Osteocyte (in vitro differentiated cells): ENCODE data around the gene TMEM179. TPM values are rescaled to one million over a fixed set of nuclear protein-coding genes. Genes with fewer than 3 reads are reported as not detected.

Experiments used
- DNase-seq: peaks from one replicate; pipeline ENCODE4 v3.0.0; 2021; ENCODE audit warnings: mixed read lengths; ENCODE audit not compliant: unreplicated experiment; ENCODE audit errors: extremely low spot score
- H3K27ac Mint-ChIP-seq: one replicate; pipeline ENCODE4 v1.8.0; 2021; ENCODE audit warnings: mild to moderate bottlenecking, mixed read lengths; ENCODE audit not compliant: unreplicated experiment
- H3K27me3 Mint-ChIP-seq: one replicate; pipeline ENCODE4 v1.8.0; 2021; ENCODE audit warnings: mixed read lengths; ENCODE audit not compliant: unreplicated experiment
- H3K36me3 Mint-ChIP-seq: one replicate; pipeline ENCODE4 v1.8.0; 2021; ENCODE audit warnings: mixed read lengths; ENCODE audit not compliant: unreplicated experiment
- H3K4me1 Mint-ChIP-seq: one replicate; pipeline ENCODE4 v1.8.0; 2021; ENCODE audit warnings: mixed read lengths; ENCODE audit not compliant: unreplicated experiment
- H3K4me3 Mint-ChIP-seq: one replicate; pipeline ENCODE4 v1.8.0; 2021; ENCODE audit warnings: mild to moderate bottlenecking, moderate library complexity, mixed read lengths; ENCODE audit not compliant: unreplicated experiment
- H3K9me3 Mint-ChIP-seq: one replicate; pipeline ENCODE4 v1.8.0; 2021; ENCODE audit warnings: mixed read lengths; ENCODE audit not compliant: unreplicated experiment
- total RNA-seq: library from RNA; stranded (reverse); gene quantifications from 2 replicates; pipeline ENCODE4 v1.2.1, GENCODE V29; 2021
- TF ChIP-seq, protein P1 (sequence below): fragments of 200-600 bp; sonication (generic); IDR thresholded peaks from 2 replicates; pipeline ENCODE4 v1.5.0; 2021; ENCODE audit warnings: antibody characterized with exemption, mild to moderate bottlenecking, moderate library complexity

Gene TMEM179
- total RNA-seq, 1 donor from 2014 or later: not detected

DNA sequence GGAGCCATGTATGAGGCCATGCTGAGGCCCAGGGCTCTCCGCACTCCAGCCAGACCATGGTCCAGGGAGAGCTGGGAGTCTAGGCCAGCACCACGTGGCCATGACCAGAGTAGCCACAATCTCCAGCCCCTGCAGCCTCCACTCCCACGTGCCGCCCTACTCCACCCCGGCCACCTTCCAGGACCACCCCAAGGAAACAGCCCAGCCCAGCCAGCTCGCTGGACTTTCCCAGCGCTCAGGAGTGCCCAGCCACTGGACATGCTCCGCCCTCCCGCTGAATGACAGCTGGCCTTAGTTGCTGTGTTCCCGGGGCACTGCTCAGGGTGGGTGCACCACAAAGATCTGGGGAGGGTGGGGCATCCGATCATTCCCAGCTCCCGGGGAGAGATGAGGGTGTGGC lies 27.1 kb downstream of the TMEM179 start:
- Mint-ChIP-seq H3K9me3 (no peaks in the 10 kb centered on the region), H3K36me3 (no peaks in the 10 kb centered on the region), H3K27me3 (no peaks in the 10 kb centered on the region), H3K27ac (no peak overlapping the region), H3K4me1 (no peaks in the 10 kb centered on the region), H3K4me3 (no peak overlapping the region)
- TF ChIP-seq, protein P1, sequence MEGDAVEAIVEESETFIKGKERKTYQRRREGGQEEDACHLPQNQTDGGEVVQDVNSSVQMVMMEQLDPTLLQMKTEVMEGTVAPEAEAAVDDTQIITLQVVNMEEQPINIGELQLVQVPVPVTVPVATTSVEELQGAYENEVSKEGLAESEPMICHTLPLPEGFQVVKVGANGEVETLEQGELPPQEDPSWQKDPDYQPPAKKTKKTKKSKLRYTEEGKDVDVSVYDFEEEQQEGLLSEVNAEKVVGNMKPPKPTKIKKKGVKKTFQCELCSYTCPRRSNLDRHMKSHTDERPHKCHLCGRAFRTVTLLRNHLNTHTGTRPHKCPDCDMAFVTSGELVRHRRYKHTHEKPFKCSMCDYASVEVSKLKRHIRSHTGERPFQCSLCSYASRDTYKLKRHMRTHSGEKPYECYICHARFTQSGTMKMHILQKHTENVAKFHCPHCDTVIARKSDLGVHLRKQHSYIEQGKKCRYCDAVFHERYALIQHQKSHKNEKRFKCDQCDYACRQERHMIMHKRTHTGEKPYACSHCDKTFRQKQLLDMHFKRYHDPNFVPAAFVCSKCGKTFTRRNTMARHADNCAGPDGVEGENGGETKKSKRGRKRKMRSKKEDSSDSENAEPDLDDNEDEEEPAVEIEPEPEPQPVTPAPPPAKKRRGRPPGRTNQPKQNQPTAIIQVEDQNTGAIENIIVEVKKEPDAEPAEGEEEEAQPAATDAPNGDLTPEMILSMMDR: no peak
- DNase-seq: no peak

DNA sequence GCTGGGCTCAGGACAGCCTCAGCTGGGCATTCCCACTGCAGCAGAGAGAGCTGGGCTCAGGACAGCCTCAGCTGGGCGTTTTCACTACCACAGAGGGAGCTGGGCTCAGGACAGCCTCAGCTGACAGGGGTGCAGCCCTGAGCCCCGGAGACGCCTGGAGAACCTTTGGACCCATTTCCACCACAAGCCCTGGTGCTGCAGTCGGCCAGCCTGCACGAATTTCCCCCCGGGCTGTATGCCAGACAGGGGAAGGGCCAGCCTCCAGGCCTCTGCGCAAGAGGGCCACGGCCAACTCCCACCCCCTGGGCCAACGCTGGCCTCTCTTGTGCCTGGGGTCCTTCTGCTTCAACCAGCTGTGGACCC lies 27.6 kb downstream of the TMEM179 start:
- TF ChIP-seq, protein P1: no peak
- no peak for DNase-seq
- Mint-ChIP-seq H3K9me3 (no peaks in the 10 kb centered on the region), H3K27ac (no peak overlapping the region), H3K4me3 (no peak overlapping the region), H3K4me1 (no peaks in the 10 kb centered on the region), H3K27me3 (no peaks in the 10 kb centered on the region), H3K36me3 (no peaks in the 10 kb centered on the region)

DNA sequence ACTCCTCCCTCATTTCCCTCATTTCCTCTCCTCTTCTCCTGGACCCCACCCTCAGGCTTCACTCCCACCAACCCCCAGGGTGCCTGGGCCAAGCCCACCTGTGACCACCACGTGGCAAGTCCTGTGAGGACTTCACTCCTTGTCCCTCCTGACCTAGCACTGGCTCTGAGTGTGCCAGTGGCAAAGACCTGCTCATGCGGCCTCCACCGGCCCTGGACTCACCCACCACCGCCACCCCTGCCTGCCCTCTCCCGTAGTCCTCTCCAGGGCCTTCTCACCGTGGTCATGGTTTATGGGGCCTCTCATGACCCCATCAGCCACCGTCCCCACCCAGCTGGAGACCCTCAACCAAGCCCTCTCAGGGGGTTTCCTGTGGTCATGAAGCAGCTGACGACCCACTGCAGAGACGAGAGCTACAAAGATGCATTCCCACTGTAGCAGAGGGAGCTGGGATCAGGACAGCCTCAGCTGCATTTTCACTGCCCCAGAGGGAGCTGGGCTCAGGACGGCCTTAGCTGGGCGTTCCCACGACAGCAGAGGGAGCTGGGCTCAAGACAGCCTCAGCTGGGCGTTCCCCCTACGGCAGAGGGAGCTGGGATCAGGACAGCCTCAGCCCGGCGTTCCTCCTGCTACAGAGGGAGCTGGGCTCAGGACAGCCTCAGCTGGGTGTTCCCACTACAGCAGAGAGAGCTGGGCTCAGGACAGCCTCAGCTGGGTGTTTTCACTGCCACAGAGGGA lies 28.2 kb downstream of the TMEM179 start:
- TF ChIP-seq, protein P1: no peak
- Mint-ChIP-seq H3K9me3 (no peaks in the 10 kb centered on the region), H3K27me3 (no peaks in the 10 kb centered on the region), H3K27ac (no peak overlapping the region), H3K36me3 (no peaks in the 10 kb centered on the region), H3K4me1 (no peaks in the 10 kb centered on the region), H3K4me3 (no peak overlapping the region)
- no peak for DNase-seq

DNA sequence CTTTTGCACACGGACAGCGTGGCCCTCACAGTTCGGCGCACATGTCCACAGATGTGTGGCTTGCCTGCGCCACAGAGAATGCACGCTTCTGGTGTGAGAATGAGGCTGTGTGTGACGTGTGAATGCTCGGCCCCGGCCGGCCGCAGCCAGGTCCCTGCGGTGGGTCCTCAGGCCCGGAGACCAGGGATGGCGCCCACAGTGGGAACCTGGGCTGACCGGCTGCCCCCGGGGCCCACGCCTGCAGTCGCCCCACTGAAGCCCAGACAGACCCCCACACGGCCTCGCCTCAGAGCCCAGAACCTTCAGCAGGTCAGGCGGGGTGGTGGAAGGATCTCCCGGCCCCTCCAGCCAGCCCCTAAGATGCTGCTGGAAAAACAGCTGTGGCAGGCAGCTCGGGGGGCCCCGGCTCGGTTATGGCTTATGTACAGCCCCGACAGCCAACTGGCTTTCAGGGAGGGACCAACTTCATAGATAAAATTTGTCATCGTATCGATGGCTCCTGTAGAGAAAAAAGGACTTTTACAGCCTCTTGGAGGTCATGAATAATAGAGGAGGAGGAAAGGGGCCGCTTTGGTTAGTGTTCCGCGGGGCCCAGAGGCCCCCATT lies 29.5 kb downstream of the TMEM179 start:
- H3K9me3 Mint-ChIP-seq: no peaks in the 10 kb centered on the region
- no peaks in the 10 kb centered on the region for H3K4me1 Mint-ChIP-seq
- H3K27ac Mint-ChIP-seq: no peak overlapping the region
- no peak for DNase-seq
- no peak overlapping the region for H3K4me3 Mint-ChIP-seq
- H3K27me3 Mint-ChIP-seq: no peaks in the 10 kb centered on the region
- H3K36me3 Mint-ChIP-seq: no peaks in the 10 kb centered on the region
- TF ChIP-seq, protein P1: no peak

DNA sequence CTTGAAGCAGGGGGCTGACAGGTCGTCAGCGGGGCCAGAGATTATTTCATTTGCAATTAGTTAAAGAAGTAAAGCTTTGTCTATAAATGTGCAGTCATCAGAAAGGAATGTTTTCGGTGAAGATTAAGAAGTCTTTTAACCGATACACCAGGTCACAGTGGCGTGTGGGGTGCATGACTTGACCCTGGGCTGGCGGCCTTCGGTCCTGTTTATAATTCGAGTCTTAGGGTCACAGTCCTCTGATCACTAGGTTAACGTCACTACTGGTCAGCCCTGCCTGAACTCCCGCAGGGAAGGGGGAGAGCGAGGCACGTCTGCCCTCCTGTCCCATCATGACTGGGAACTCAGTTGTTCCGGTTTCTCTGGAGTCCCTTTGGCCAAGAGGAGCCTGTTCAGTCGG lies 30.0 kb downstream of the TMEM179 start:
- H3K36me3 Mint-ChIP-seq: no peaks in the 10 kb centered on the region
- no peaks in the 10 kb centered on the region for H3K9me3 Mint-ChIP-seq
- no peak overlapping the region for H3K4me3 Mint-ChIP-seq
- TF ChIP-seq, protein P1: no peak
- H3K4me1 Mint-ChIP-seq: no peaks in the 10 kb centered on the region
- H3K27me3 Mint-ChIP-seq: peaks cover 1% of the 10 kb centered on the region
- no peak overlapping the region for H3K27ac Mint-ChIP-seq
- no peak for DNase-seq
